Activated CD4-positive, alpha-beta T cell treated with anti-CD3 and anti-CD28 coated beads, Interleukin-2, amount 50 U/mL, for 16 hours (primary cell): ENCODE measurements around the gene HRC.
"Not testable (repeated sequence)": the region's sequence is repeated elsewhere in the genome, so short reads cannot be mapped to it uniquely, and the experiment has no call there.

Source experiments
- DNase-seq: peaks from one replicate; pipeline ENCODE4 v3.0.0-alpha.2; 2020

Gene HRC

DNA sequence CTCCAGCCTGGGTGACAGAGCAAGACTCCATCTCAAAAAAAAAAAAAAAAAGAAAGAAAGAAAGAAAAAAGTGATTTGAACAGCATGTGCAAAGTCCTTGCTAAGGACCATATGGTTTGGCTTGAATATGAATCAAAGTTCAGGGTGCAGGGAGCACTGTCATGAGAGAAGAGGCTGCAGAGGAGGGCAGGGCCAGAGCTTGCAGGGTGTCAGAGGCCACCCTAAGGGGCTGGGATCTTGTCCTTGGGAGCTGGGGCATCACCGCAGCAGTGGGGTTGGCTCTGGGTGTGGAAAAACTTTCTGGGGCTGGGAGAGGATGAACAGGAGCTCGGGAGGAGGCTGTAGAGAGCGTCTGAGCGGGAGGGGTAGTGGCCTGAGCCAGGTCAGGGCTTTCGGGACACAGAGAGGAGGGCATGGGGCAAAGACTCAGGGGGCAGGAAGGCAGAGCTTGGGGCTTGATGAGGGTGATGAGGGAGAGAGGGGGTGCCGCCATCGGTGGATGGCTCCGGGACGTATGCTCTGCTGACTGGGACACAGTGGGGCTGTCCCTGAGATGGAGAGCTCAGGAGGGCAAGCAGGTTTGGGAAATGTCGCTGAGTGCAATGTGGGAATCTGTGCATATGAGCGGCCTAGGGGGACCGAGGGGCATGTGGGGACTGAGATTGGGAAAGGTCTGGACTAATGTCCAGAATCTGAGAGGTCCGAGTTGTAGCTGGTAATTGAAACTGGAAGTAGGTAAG is 5.4 kb upstream of the HRC start:
- DNase-seq: no peak

DNA sequence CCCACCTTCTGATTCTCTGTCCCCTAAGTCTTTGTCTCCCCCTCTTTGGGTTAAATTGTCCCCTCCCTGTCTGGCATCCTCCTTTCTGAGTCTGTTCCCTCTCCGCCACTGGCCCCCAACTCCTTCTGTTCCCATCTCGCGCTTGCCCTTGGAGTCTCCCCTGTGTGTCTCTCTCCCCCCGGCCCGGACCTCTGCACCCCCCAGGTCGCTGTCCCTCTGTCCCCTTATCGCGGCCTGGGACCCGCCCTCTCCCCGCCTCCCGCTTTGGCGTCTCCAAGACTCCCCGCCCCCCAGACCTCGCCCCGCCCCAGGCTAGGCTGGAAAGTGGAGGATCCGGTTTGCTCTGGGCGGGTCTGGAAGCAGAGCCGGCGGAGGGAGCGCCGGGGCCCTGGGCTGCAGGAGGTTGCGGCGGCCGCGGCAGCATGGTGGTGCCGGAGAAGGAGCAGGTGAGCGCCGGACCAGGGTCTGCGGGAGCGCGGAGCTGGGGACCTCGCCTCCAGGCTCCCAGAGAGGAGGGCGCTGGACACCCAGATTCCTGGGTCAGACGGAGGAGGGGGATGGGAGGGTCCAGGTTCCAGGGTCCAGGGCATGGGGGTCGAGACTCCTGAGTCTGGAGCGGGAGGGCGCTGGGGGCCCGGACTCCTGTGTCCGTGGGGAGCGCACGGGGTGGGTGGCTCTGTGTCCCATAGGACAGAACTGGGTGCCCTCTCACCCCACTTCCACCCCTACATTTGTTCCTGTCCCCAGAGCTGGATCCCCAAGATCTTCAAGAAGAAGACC is 2.4 kb upstream of the HRC start, which contains the start of gene TRPM4:
Gene TRPM4 (plus strand): TSS at position 348 of the 780 bp plus-strand sequence. CDS start 75 bp downstream, at position 423.
- DNase-seq: peak; percentile 41

DNA sequence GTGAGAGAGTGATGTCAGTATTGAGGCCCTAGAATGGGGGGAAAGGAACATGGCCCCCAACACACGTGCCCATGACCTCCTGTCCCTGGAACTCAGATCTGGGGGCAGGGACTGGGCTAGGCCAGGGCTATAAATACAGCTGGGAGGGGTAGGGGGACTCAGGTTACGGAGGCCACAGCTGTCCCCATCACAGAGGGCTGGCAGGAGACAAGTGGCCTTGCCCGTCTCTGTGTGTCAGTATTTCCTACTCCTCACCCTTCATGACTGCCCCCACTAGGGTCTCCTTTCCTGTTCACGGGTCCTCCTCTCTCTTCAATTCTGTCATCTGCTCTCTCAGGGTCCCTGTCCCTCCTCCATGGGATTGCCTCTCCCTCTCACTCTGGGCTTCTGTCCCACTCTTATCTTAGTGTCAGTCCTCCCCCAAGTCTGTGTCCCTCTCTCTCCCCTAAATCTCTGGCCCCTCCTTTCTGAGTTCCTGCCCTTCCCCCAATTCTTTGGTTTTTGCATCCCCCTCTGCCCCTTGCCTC is 687 bp upstream of the HRC start:
- DNase-seq: no peak

- DNase-seq: no peak
These were observed 917 bp downstream of the HRC start for GRCh38 chr19:49154279-49154678.

- no peak for DNase-seq
These were observed 1.9 kb downstream of the HRC start for GRCh38 chr19:49153167-49153809.

DNA sequence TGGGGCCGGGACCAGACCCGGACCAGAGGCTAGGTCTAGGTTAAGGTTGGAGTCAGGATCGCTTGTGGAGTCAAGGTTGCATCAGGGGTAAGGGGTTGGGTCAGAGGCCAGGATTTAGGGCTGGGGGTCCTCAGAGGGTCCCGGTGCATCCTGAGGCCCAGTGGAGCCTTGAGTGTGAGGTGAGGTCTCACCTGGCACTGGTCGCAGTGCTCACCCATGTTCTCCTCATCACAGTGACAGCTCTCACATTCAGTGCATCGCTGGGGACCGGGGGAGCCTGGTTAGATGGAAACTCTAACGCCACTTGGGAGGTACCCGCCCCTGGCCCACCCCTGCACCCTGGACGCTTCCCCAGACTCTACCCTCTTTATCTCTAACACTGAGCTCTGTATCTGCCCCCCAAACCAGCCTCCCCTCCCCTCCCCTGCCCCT is 3.1 kb downstream of the HRC start:
- DNase-seq: no peak

DNA sequence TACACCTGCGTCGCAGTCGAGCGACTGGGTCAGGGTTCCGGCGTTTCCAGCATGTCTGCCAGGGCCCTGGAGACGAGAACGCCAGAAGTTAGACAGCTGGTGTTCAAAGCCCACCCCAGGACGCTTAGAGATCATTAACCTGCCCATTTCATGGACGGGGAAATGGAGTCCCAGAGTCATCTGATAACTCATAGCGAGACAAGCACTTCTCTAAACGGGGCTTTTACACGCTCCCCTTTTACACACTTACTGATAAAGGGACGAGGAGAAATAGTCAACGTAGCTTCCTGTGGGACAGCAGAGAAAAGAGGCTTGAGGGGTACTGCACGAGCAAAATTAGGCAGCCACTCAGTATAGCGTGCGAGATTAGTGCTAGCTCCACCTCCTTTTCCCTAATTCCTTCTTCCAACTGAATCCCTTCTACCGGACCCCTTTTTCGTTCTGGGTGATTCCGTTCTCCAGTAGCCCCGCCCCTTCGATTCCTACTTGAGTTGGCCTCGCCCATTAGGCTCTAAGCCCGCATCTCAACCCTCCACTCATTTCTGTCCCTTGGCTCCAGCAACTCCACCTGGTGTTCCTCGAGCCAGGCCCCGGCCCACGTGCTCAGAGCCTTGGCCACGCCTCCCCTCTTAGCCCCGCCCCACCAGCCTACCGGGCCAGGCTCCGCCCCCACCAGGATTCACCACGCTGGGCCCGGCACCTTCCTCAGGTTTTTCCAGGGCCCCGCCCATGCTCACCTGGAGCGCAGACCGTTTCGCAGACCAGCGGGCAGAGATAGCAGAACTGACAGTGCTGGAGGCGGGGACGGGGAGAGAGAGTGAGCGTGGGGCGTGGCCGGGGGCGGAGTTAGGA is 3.7 kb downstream of the HRC start:
- peak; percentile 16 for DNase-seq

GRCh38 chr19:49150944-49151243 is 4.3 kb downstream of the HRC start:
- no peak for DNase-seq

GRCh38 chr19:49150106-49150943 is 4.9 kb downstream of the HRC start:
- peak; percentile 31 for DNase-seq

GRCh38 chr19:49149652-49150105 is 5.5 kb downstream of the HRC start:
- no peak for DNase-seq

- peak; percentile 81 for DNase-seq
These were observed 6.2 kb downstream of the HRC start for GRCh38 chr19:49148784-49149651.

DNA sequence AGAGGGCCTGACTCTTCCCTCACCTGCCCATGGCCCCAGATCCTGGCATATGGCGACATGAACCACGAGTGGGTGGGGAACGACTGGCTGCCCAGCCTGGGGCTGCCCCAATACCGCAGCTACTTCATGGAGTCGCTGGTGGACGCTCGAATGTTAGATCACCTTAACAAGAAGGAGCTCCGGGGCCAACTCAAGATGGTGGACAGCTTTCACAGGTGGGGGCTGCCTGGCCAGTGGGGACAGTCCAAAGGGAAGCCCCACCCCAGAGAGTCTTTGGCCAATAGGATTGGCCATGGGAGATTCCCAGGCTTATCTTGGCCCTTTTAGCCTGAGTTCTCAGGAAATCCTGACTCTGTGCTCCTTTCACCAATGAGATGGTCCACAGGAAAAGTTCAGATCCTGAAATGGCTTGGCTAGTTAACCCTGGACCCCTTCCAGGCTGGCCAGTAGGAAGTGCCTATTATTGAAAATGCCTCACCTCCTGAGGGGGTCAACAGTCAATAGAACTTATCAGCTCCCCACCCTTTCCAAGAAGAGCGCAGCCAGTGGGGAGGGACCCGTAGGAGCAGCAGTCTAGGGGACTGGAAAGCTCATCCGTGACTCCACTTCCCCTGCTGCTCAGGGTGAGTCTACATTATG is 7.0 kb downstream of the HRC start:
- DNase-seq: no peak

GRCh38 chr19:49146408-49146770 is 8.8 kb downstream of the HRC start:
- DNase-seq: not testable (repeated sequence)

- DNase-seq: peak; percentile 78
These were observed 9.4 kb downstream of the HRC start for GRCh38 chr19:49145573-49146407.

DNA sequence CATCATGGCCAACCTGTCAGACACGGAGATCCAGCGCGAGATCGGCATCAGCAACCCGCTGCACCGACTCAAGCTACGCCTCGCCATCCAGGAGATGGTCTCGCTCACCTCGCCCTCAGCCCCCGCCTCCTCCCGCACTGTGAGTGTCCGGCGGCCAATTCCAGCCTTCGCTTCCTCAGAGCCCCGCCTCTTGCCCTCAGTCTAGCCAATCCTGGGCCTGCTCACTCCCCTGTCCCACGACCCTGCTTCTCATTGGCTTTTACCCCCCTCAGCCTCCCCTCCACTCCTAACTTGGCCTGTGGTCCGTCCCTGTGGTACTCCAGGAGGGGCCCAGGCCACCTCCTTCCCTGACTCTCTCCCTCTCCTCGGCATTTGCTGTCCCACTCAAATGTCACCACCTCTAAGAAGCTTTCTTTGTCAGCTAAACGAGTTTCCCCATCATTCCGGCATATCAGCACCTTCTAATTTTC is 12.3 kb downstream of the HRC start:
- DNase-seq: peak; percentile 78

GRCh38 chr19:49141352-49141751 is 13.8 kb downstream of the HRC start:
- DNase-seq: no peak

GRCh38 chr19:49140951-49141350 is 14.2 kb downstream of the HRC start:
- no peak for DNase-seq

DNA sequence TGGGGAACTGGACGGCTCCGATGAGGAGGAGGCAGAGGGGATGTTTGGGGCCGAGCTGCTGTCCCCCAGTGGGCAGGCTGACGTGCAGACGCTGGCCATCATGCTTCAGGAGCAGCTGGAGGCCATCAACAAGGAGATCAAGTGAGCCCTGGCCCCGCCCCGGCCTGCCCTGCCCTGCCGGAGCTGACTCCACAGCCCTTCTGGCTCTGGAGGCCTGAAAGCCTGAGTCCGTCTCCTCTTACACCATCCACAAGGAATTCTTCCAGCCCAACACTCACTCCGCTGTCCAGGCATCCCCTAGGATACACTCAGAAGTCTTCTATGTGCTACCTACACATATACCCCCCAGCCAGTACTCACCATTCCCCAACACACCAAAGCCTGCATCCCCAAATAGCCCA is 18.4 kb downstream of the HRC start:
- DNase-seq: no peak

- no peak for DNase-seq
These were observed 19.5 kb downstream of the HRC start for GRCh38 chr19:49135686-49136085.
